Natural killer cell (primary cell): Measurements from ENCODE around the gene SULT1A4. TPM values are rescaled to one million over a fixed set of nuclear protein-coding genes. Genes with fewer than 3 reads are reported as not detected.
A peak's percentile ranks its signal among the peaks of the same experiment; 100 is the strongest.
"Not testable (repeated sequence)": the region's sequence is repeated elsewhere in the genome, so short reads cannot be mapped to it uniquely, and the experiment has no call there.

Experiments used
- ATAC-seq, 3 donors: fragments of 150-1000 bp in 2 of 3; fragments of 200-7000 bp in 1 of 3; cut with Tn5 transposase; 1 replicate in 1 of 3; 2 replicates in 2 of 3; pipeline ENCODE4 v1.10.0; 2021; ENCODE audit warnings: mild to moderate bottlenecking in 2 of 3, moderate library complexity in 2 of 3
- DNase-seq, 2 donors: peaks; one replicate each; pipeline versions ENCODE4 v3.0.0 to v3.0.0-alpha.2; 2013 to 2021; ENCODE audit warnings: mixed read lengths in 1 of 2
- H3K27ac ChIP-seq: one replicate; pipeline ENCODE4 v1.5.1; 2013; ENCODE audit warnings: mild to moderate bottlenecking, low read length
- H3K27me3 ChIP-seq: one replicate; pipeline ENCODE4 v1.6.1; 2013; ENCODE audit warnings: low read length; ENCODE audit not compliant: control insufficient read depth, insufficient read depth
- H3K36me3 ChIP-seq: one replicate; pipeline ENCODE4 v1.6.1; 2013; ENCODE audit warnings: low read length; ENCODE audit not compliant: control insufficient read depth, insufficient read depth
- H3K4me1 ChIP-seq: one replicate; pipeline ENCODE4 v1.6.1; 2013; ENCODE audit warnings: low read length; ENCODE audit not compliant: control insufficient read depth, insufficient read depth
- H3K4me3 ChIP-seq: one replicate; pipeline ENCODE4 v1.5.1; 2013; ENCODE audit warnings: low read length
- H3K9me3 ChIP-seq: one replicate; pipeline ENCODE4 v1.6.1; 2013; ENCODE audit warnings: low read length; ENCODE audit not compliant: control insufficient read depth, insufficient read depth
- H3K27ac Mint-ChIP-seq, 2 donors: one replicate each; pipeline ENCODE4 v1.8.0; 2022; ENCODE audit warnings: mild to moderate bottlenecking in 2 of 2, mixed read lengths in 2 of 2, moderate library complexity in 1 of 2
- H3K27me3 Mint-ChIP-seq, 2 donors: one replicate each; pipeline ENCODE4 v1.8.0; 2022; ENCODE audit warnings: low read depth in 2 of 2, mixed read lengths in 2 of 2
- H3K36me3 Mint-ChIP-seq: one replicate; pipeline ENCODE4 v1.8.0; 2022; ENCODE audit warnings: mixed read lengths
- H3K4me1 Mint-ChIP-seq, 2 donors: one replicate each; pipeline ENCODE4 v1.8.0; 2022; ENCODE audit warnings: mixed read lengths in 2 of 2
- H3K4me3 Mint-ChIP-seq: one replicate; pipeline ENCODE4 v1.8.0; 2022; ENCODE audit warnings: mild to moderate bottlenecking, moderate library complexity, mixed read lengths
- H3K9me3 Mint-ChIP-seq, 2 donors: one replicate each; pipeline ENCODE4 v1.8.0; 2022; ENCODE audit warnings: mixed read lengths in 2 of 2
- WGBS: methylation state at CpG from one replicate; pipeline ENCODE4 v1.1.7; 2013; ENCODE audit warnings: missing lambda C conversion rate; ENCODE audit not compliant: insufficient coverage; 5-methylcytosine and 5-hydroxymethylcytosine counted together
- intact Hi-C: fragments of 100-400 bp; cut with micrococcal nuclease; formaldehyde crosslinking; loops from one replicate; pipeline ENCODE4 v1.14.2; 2022
- total RNA-seq, 4 donors: library from RNA; stranded (reverse); fragments of 120-200 nt in 1 of 4; gene quantifications; one replicate each; pipeline versions ENCODE4 v1.2.3 to v1.2.4, GENCODE V29; 2013 to 2022

SULT1A4 gene
- total RNA-seq, 3 donors from 2014 or later (not counting 1 experiment from before 2014, with no cell fraction given): 1.6 to 2.8 (median 2.7) TPM

- H3K9me3 Mint-ChIP-seq, intact Hi-C loops, H3K27me3 Mint-ChIP-seq, H3K36me3 Mint-ChIP-seq, H3K4me1 ChIP-seq, H3K4me3 ChIP-seq, DNase-seq, H3K27ac ChIP-seq, H3K36me3 ChIP-seq, H3K4me1 Mint-ChIP-seq, H3K9me3 ChIP-seq, H3K27me3 ChIP-seq, H3K27ac Mint-ChIP-seq, H3K4me3 Mint-ChIP-seq: not testable (repeated sequence)
- WGBS: no CpG with 5 or more reads among the region's 57 CpGs
- ATAC-seq: peak; percentile 45 to 69 (median 66)
Measured at GRCh38 chr16:29465985-29466824, 6.5 kb downstream of the SULT1A4 start.

DNA sequence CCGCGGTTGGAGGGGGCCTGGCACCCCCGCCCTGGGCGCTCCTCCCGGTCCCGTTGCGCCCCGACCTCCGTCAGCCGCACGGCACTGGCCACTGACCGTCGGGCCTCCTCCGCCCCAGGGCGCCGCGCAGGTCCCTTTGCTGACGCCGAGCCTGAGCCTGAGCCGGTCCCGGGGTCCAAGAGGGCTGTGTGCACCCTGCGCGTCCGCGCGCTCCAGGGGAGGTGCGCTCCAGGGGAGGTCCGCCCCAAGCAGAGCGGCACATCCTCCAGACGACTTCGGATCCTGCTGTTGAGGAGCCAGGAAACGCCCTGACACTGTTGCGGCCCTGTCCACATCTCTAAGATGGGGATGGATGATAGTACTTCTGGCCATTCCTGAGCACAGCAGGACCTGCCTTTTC is 7.2 kb downstream of the SULT1A4 start:
- peak; percentile 48 to 56 (median 55) for ATAC-seq
- H3K27me3 ChIP-seq, H3K9me3 ChIP-seq, H3K4me3 Mint-ChIP-seq, H3K27ac Mint-ChIP-seq, DNase-seq, intact Hi-C loops, H3K27me3 Mint-ChIP-seq, H3K36me3 Mint-ChIP-seq, H3K9me3 Mint-ChIP-seq, H3K4me1 ChIP-seq, H3K4me1 Mint-ChIP-seq, H3K4me3 ChIP-seq, H3K27ac ChIP-seq, H3K36me3 ChIP-seq: not testable (repeated sequence)
- WGBS: no CpG with 5 or more reads among the region's 33 CpGs

DNA sequence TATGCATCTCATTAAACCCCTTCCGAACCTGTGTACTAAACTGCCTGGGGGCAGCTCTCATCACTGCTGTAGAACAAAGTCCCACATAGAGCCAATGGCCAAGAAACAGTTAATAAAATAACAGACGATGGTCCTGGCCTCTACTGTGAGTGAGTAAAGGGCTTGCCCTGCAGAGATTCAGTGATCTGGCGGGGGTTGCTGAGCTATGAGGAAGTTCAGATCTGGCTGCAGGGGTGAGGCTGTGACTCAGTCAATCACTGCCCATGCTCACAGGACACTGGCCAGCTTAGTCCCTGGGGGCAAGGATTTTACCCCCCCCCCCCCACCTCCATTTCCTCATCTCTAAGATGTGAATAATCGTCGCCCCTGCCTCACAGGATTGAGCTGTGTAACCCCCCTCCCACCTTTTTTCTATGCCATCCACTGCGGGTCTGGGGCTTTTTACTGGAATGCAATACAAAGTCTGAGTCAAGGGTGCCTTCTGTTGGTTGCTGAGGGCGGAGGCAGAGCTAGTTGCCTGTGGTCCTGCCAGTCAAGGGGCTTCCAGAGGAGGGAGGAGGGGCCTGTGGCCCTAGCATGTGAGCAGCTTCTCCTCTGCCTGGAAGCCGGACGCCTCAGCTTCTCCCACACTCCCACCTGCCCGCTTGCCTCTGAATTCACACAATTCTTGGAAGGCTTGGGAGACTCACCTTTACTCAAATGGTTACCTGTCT is 8.1 kb downstream of the SULT1A4 start:
- ATAC-seq: peak in 2 of 3 donors; percentile 22 to 48
- H3K4me3 ChIP-seq, H3K4me1 ChIP-seq, H3K9me3 ChIP-seq, H3K27ac Mint-ChIP-seq, H3K27me3 Mint-ChIP-seq, intact Hi-C loops, H3K36me3 Mint-ChIP-seq, H3K36me3 ChIP-seq, H3K4me1 Mint-ChIP-seq, H3K9me3 Mint-ChIP-seq, DNase-seq, H3K27ac ChIP-seq, H3K27me3 ChIP-seq, H3K4me3 Mint-ChIP-seq: not testable (repeated sequence)
- no CpG with 5 or more reads among the region's 10 CpGs for WGBS

- DNase-seq (peak in 1 of 2 donors; percentile 16), ATAC-seq (peak; percentile 40 to 75 (median 53))
- intact Hi-C loops, H3K4me3 ChIP-seq, H3K36me3 Mint-ChIP-seq, H3K9me3 ChIP-seq, H3K27me3 ChIP-seq, H3K4me1 Mint-ChIP-seq, H3K27me3 Mint-ChIP-seq, H3K9me3 Mint-ChIP-seq, H3K36me3 ChIP-seq, H3K4me1 ChIP-seq: not testable (repeated sequence)
- Mint-ChIP-seq H3K27ac (peak overlapping the region in 1 of 2 donors; percentile 45), H3K4me3 (peak overlapping the region; percentile 63)
- H3K27ac ChIP-seq: peak overlapping the region; percentile 45
- 34% methylated on average over 4 of the region's 6 CpGs for WGBS
Measured at GRCh38 chr16:29469660-29470059, 9.9 kb downstream of the SULT1A4 start.

DNA sequence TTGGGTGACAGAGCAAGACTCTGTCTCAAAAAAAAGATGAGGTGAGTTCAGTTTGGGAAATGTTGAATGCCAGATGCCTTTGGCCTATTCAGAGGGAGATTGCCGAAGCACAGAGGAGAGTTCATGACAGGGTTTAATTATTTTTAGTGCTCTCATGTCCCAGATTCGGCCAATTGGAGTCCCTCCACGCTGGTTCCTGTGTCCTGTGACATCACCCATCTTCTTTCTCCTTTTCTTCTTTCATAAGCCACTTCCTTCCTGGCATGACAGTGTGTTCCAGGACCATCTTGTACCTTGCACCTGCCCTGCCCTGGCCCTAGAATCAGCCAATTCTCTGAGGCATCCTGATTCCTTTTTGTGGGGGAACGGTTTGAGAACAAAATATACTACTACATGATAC is 12.4 kb downstream of the SULT1A4 start:
- intact Hi-C loops, H3K9me3 Mint-ChIP-seq, H3K36me3 Mint-ChIP-seq, H3K4me1 ChIP-seq, H3K27me3 Mint-ChIP-seq, H3K27ac ChIP-seq, H3K27ac Mint-ChIP-seq, H3K4me3 Mint-ChIP-seq, H3K9me3 ChIP-seq, DNase-seq, H3K27me3 ChIP-seq, H3K4me1 Mint-ChIP-seq, H3K36me3 ChIP-seq, H3K4me3 ChIP-seq: not testable (repeated sequence)
- ATAC-seq: peak in 2 of 3 donors; percentile 16 to 47
- WGBS: no CpG with 5 or more reads among the region's 4 CpGs

- DNase-seq, H3K36me3 Mint-ChIP-seq, H3K4me1 Mint-ChIP-seq, H3K9me3 Mint-ChIP-seq, H3K27ac Mint-ChIP-seq, H3K27me3 Mint-ChIP-seq, H3K4me3 ChIP-seq, H3K27ac ChIP-seq, H3K27me3 ChIP-seq, H3K4me1 ChIP-seq, intact Hi-C loops, H3K4me3 Mint-ChIP-seq, H3K36me3 ChIP-seq, ATAC-seq, H3K9me3 ChIP-seq: not testable (repeated sequence)
- WGBS: 94% methylated on average over 2 of the region's 12 CpGs
Measured at GRCh38 chr16:29482276-29482675, 22.6 kb downstream of the SULT1A4 start.

DNA sequence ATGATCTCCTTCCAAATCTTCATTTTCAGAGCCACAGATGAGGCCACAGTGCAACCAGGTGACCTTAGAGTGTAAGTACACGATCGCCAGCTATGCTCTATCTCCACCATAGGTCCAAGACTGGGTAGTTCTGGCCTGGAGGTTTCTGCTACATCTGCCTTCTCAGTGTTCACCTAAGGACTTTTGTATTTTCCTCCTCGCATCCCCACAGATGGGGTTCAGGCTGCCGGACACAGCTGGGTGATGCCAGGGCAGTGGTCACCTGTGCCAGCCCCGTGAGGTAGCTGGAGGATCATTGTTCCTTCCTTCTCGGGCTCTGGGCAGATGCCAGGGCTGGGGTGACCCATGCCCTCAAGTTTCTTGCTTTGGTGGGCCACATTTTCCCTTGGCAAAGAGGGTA is 46.6 kb downstream of the SULT1A4 start, which contains the start of gene NPIPB12:
Gene NPIPB12, minus strand, starts transcription at position 101 of the 400 bp plus-strand sequence.
- H3K27ac Mint-ChIP-seq, ATAC-seq, H3K4me1 Mint-ChIP-seq, intact Hi-C loops, H3K36me3 ChIP-seq, H3K9me3 Mint-ChIP-seq, H3K36me3 Mint-ChIP-seq, DNase-seq, H3K9me3 ChIP-seq, H3K27me3 ChIP-seq, H3K4me3 ChIP-seq, H3K27me3 Mint-ChIP-seq, H3K4me1 ChIP-seq, H3K4me3 Mint-ChIP-seq, H3K27ac ChIP-seq: not testable (repeated sequence)
- WGBS: no CpG with 5 or more reads among the region's 6 CpGs
